Cardiac septum (tissue), 1 donor: Measurements from ENCODE around the gene USP31. TPM values are rescaled to one million over a fixed set of nuclear protein-coding genes. Genes with fewer than 3 reads are reported as not detected.

Experiments
- DNase-seq: peaks from one replicate; pipeline ENCODE4 v3.0.0-alpha.2; 2020; ENCODE audit warnings: low spot score
- intact Hi-C: fragments of 100-400 bp; cut with DNase I; formaldehyde crosslinking; loops from one replicate; pipeline ENCODE4 v1.14.0; 2022
- total RNA-seq: library from RNA; stranded (reverse); fragmentation: NEBNext Ultra II Directional; extraction: Animal tissue kit (Norgen Biotek cat#: 25700); gene quantifications from one replicate; pipeline ENCODE4 v1.2.1, GENCODE V29; 2021
- donor health status: DM: no; HTN: no; CAD: no.

The USP31 gene
- total RNA-seq, 1 donor from 2014 or later: 21.6 TPM

GRCh38 chr16:23137818-23138217, 11.4 kb downstream of the USP31 start:
- intact Hi-C loops: no loop called here
- DNase-seq: no peak

GRCh38 chr16:23137256-23137655, 12.0 kb downstream of the USP31 start:
- intact Hi-C loops: no loop called here
- DNase-seq: no peak

GRCh38 chr16:23134274-23134673, 15.0 kb downstream of the USP31 start:
- no peak for DNase-seq
- intact Hi-C loops: loop anchor here (5.0 kb wide), 1 partner anchor 62 kb away; no protein-coding TSS in a partner anchor

DNA sequence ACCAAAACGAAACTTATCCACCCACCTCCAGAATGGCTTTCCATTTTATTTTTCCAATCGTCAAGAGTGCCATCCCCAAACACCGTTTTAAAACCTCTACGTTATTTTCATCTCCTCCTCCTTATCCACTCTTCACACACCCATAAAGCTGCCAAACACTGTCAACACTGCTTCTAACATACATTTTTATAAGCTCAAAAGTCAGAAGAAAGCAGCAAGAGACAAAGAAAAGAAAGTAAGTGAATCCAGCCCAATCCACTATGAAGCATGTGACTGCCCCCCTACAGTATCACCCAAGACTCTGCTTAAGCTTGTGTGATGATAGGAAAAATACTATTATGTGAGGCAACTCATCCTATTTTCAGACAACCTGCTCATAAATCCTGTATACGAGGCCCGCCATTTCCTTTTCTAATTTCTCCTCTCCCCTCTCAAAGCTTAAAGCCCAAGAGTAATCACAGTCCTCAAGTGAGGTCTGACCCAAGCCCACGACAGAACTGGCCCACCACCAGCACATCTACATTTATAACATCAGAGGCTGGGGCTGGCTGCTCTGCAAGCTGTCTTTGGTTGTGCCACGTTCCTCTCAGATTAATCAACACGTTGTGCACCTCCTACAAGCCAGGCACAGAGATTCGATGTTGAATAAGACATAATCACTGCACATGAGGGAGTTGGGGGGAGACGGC, 16.3 kb downstream of the USP31 start:
- DNase-seq: no peak
- intact Hi-C loops: loop anchor here (5.0 kb wide), 1 partner anchor 61 kb away; no protein-coding TSS in a partner anchor

GRCh38 chr16:23131931-23132621, 17.2 kb downstream of the USP31 start:
- DNase-seq: no peak
- intact Hi-C loops: loop anchor here (5.0 kb wide), 1 partner anchor 60 kb away; no protein-coding TSS in a partner anchor

DNA sequence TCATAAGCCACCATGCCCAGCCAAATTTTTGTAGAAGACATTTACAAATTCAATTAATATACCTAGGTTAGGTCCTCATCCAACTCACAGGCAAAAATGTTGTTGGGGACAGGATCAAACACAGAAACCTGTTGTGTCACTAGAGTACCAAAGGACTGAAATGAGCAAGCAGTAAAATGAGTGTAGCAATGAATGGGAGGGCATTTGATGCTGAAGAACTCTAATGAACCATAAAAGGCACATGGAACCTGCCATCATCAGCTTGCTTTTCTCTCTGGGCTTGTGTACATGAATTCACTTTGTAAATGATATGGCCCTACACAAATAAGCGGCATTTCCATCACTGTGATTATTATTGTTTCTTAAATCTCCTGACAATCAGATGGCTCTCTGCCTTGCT, 17.8 kb downstream of the USP31 start:
- no peak for DNase-seq
- intact Hi-C loops: loop anchor here (5.0 kb wide), 1 partner anchor 59 kb away; no protein-coding TSS in a partner anchor

DNA sequence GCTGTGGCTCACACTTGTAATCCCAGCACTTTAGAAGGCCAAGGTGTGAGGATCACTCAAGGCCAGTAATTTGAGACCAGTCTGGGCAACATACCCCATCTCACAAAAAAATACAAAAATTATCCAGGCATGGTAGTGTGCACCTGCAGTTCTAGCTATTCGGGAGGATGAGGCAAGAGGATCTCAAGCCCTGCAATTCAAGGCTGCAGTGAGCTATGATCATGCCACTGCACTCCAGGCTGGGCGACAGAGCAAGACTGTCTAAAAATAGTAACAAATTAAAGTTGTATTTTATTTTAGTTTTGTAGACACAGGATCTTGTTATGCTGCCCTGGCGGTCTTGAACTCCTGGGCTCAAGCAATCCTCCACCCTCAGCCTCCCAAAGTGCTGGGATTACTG, 18.2 kb downstream of the USP31 start:
- DNase-seq: no peak
- intact Hi-C loops: loop anchor here (5.0 kb wide), 1 partner anchor 59 kb away; no protein-coding TSS in a partner anchor

GRCh38 chr16:23129686-23130085, 19.6 kb downstream of the USP31 start:
- intact Hi-C loops: loop anchor here (5.0 kb wide), 1 partner anchor 57 kb away; no protein-coding TSS in a partner anchor

DNA sequence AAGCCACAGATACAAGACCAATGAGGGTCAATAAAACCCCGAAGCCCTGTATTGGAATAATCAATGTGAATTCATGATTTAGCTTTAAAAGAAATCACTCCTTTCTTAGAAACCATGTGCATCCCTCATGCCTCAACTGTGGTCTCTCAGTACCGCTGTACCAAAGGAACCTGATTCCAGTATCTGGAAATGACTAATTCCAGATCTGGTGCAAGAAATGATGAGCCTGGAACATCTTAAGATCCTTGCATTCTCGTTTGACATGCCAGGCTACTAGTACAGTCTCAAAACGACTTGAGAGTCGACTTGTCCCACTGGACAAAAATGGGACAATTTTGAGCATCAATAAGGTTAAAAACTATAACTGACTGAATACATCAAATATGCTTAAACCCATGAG, 21.2 kb downstream of the USP31 start:
- intact Hi-C loops: no loop called here
- no peak for DNase-seq

More at GRCh38 chr16:23129686-23130085, 19.6 kb downstream of the USP31 start:
- no peak for DNase-seq

DNA sequence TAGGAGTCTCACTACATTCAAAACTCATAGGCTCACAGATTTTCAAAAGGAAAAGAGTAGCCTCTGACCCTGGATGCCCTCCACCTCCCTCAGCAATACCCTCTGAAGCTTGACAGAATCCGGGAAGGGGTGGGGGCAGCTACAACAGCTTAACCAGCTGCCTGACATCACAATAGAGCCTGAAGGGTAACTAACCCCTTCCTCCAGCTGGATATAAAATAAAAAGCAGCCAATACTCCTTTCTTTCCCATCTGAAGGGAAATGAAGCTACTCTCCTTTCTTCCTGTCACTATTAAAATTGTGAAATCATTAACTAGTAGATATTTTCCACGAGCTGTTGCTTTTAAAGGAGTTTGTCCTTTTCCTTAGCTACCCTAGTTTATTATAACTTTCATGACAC, 24.0 kb downstream of the USP31 start:
- no peak for DNase-seq
- intact Hi-C loops: no loop called here

- no peak for DNase-seq
- intact Hi-C loops: no loop called here
Observed at GRCh38 chr16:23124315-23124714, 24.9 kb downstream of the USP31 start.

- no peak for DNase-seq
- intact Hi-C loops: no loop called here
Observed at GRCh38 chr16:23122144-23122543, 27.1 kb downstream of the USP31 start.

- intact Hi-C loops: no loop called here
- no peak for DNase-seq
Observed at GRCh38 chr16:23121024-23121423, 28.2 kb downstream of the USP31 start.

- intact Hi-C loops: no loop called here
- no peak for DNase-seq
Observed at GRCh38 chr16:23120562-23120961, 28.7 kb downstream of the USP31 start.

GRCh38 chr16:23119570-23119969, 29.7 kb downstream of the USP31 start:
- DNase-seq: no peak
- intact Hi-C loops: loop anchor here (5.0 kb wide), 1 partner anchor 47 kb away; no protein-coding TSS in a partner anchor

DNA sequence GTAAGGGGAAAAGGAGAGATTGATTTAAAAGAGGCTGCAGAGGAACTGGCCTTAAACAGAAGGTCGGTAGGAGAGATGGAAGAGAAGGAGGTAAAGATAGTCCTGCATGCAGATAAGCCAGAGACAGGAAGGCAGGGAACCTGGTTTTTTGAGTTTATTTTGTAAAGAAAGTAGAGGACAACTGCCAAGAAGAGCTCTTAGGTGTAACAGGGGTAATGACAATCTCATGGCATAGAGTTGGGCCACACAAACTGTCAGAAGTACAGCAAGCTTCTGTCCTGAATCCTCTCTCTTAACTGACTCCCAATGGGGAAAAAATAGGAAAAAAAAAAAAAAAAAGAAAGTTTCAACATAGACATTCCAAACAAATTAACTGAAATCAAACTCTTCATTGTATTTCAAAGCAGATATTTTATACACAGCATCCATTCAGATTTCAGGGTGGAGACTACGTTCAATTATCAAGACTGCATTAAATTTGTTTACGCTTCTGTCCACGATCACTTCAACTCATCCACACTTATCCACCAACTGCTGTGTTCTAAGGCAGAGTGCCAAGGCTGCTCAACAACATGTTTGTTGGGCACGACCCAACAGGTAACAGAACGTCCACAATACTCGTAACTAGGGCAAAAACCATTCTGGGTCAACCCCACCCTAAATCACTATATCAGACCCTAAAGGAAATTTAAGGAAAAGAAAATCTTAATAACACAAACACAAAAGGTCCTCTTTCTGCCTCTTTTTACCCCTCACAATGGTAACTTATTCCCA, 34.9 kb downstream of the USP31 start:
- DNase-seq: no peak
- intact Hi-C loops: no loop called here

- no peak for DNase-seq
- intact Hi-C loops: no loop called here
Observed at GRCh38 chr16:23113185-23113584, 36.1 kb downstream of the USP31 start.

- intact Hi-C loops: no loop called here
- DNase-seq: no peak
Observed at GRCh38 chr16:23110257-23110899, 38.9 kb downstream of the USP31 start.

- no peak for DNase-seq
- intact Hi-C loops: no loop called here
Observed at GRCh38 chr16:23107936-23108335, 41.3 kb downstream of the USP31 start.

DNA sequence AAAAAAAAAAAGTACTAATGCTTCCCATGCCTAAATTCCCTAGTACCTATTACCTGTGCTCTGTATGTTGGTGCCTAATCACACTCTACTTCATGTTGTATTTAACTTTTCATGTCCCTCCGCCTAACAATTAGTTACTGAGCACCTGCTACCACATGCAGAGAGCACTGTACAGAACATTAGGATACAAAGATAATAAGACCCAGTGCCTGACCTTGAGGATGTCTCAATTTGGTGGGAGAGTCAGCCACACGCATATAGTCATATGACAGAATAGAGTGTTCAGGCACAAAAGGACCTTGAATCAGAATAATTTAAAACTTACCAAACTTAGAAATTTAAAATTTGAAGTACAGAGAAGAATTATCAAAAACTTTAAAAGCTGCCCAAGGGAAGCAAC, 42.1 kb downstream of the USP31 start:
- no peak for DNase-seq
- intact Hi-C loops: no loop called here
